Lung (tissue), 12 donors: ENCODE data around the gene BNIP5. TPM values are rescaled to one million over a fixed set of nuclear protein-coding genes. Genes with fewer than 3 reads are reported as not detected.

Experiments
- ATAC-seq: fragments of 200-7000 bp; cut with Tn5 transposase; one replicate; pipeline ENCODE4 v1.9.1; 2020; ENCODE audit warnings: moderate number of reproducible peaks; ENCODE audit not compliant: insufficient read depth, low FRiP score
- DNase-seq, 3 donors: peaks; one replicate each; pipeline ENCODE4 v3.0.0-alpha.2; 2013 to 2017
- H3K27ac ChIP-seq, 2 donors: one replicate each; pipeline ENCODE4 v1.5.1; 2013; ENCODE audit warnings: mild to moderate bottlenecking in 2 of 2, moderate library complexity in 2 of 2, control low read depth in 1 of 2, inconsistent platforms in 1 of 2, low read depth in 1 of 2, low read length in 1 of 2
- H3K27me3 ChIP-seq, 3 donors: one replicate each; pipeline ENCODE4 v1.5.1; 2013; ENCODE audit warnings: low read length in 2 of 3; ENCODE audit not compliant: control insufficient read depth in 3 of 3, insufficient read depth in 3 of 3
- H3K36me3 ChIP-seq, 4 donors: one replicate each; pipeline ENCODE4 v1.5.1; 2013; ENCODE audit warnings: low read length in 4 of 4, mild to moderate bottlenecking in 1 of 4, moderate library complexity in 1 of 4; ENCODE audit not compliant: control insufficient read depth in 4 of 4, insufficient read depth in 4 of 4
- H3K4me1 ChIP-seq, 5 donors: one replicate each; pipeline ENCODE4 v1.5.1; 2013; ENCODE audit warnings: low read length in 5 of 5, mild to moderate bottlenecking in 2 of 5, moderate library complexity in 1 of 5; ENCODE audit not compliant: control insufficient read depth in 5 of 5, insufficient read depth in 5 of 5
- H3K4me3 ChIP-seq: one replicate; pipeline ENCODE4 v1.5.1; 2013; ENCODE audit warnings: mild to moderate bottlenecking, control low read depth, moderate library complexity
- H3K9ac ChIP-seq, 2 donors: one replicate each; pipeline ENCODE4 v1.5.1; 2013; ENCODE audit warnings: low read length in 2 of 2, control low read depth in 1 of 2; ENCODE audit not compliant: insufficient read depth in 1 of 2
- H3K9me3 ChIP-seq, 4 donors: one replicate each; pipeline ENCODE4 v1.5.1; 2013; ENCODE audit warnings: low read length in 3 of 4, mild to moderate bottlenecking in 1 of 4, moderate library complexity in 1 of 4; ENCODE audit not compliant: control insufficient read depth in 4 of 4, insufficient read depth in 3 of 4
- CTCF ChIP-seq: IDR thresholded peaks from 2 replicates; pipeline ENCODE4 v1.5.1; 2012; ENCODE audit warnings: mild to moderate bottlenecking; ENCODE audit errors: control extremely low read depth, extremely low read depth
- WGBS, 2 donors: extraction: QIAGEN DNeasy Blood & Tissue Kit; methylation state at CpG; one replicate each; pipeline ENCODE4 v1.1.7; 2013; 5-methylcytosine and 5-hydroxymethylcytosine counted together
- polyA plus RNA-seq, 2 donors: library from polyadenylated mRNA; stranded (reverse); fragments of 200-250 nt; gene quantifications; one replicate each; pipeline ENCODE4 v1.2.1, GENCODE V29; 2013
- total RNA-seq, 2 donors: library from RNA; depleted of rRNA in 1 of 2; stranded (reverse); fragments of >200 nt in 1 of 2; gene quantifications; one replicate each; pipeline ENCODE4 v1.2.1, GENCODE V29; 2014 to 2021
- donor health status: control.
- donor health status: control.
- donor health status: Bipolar disorder and iron deficiency.
- donor health status: healthy.
- donor health status: DM: yes; HTN: yes; CAD: no.

The BNIP5 gene
- total and polyA plus RNA-seq, 4 donors = 0.02 to 0.09 (median 0.06) TPM; not detected in 1

DNA sequence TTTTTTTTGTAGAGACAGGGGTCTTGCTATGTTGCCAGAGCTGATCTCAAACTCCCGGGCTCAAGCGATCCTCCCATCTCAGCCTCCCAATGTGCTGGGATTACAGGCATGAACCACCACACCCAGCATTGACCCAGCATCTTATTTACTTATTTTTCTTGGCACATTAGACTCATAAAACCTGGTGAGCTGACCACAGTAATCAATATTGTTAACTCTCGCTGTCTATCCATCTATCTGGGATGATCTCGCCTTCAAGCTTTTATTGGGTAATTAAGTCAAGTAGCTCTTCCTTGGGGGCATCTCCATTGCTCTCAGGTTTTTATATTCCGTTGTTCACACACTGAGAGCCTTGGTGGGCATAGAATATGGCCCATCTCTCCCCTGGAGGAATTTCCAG lies 49.8 kb downstream of the BNIP5 start:
- no peaks in the 10 kb centered on the region for H3K36me3 ChIP-seq
- H3K27ac ChIP-seq = no peak overlapping the region
- H3K4me1 ChIP-seq = no peaks in the 10 kb centered on the region
- H3K9me3 ChIP-seq = no peaks in the 10 kb centered on the region
- DNase-seq (no peak), ATAC-seq (no peak)
- H3K9ac ChIP-seq = no peak overlapping the region
- peaks cover 0 to 30% (median 29%) of the 10 kb centered on the region in 3 donors for H3K27me3 ChIP-seq
- WGBS, 2 donors = 74 to 83% methylated on average over 5 of the region's 5 CpGs
- no peak for TF ChIP-seq CTCF
- no peak overlapping the region for H3K4me3 ChIP-seq

DNA sequence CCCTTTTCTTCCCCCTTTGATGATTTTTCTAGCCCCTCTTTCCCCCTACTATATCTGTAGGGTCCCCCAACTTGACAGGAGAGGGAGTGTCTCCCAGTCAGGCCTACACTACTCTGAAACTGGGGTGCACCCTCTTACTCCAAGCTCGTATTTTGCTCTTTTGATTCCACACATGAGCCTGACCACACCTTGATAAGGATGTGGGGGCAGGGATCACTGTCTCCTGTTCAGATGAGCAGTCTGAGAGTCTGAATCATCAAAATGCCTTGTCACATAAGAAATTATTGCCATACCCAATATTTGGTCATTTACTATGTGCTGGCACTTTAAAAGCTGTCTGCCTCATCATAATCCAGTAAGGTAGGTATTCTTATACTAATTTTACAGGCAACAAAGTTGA lies 50.9 kb downstream of the BNIP5 start:
- TF ChIP-seq CTCF = no peak
- H3K9ac ChIP-seq = no peak overlapping the region
- H3K4me3 ChIP-seq = no peak overlapping the region
- ATAC-seq (no peak), DNase-seq (no peak)
- H3K36me3 ChIP-seq = no peaks in the 10 kb centered on the region
- no peaks in the 10 kb centered on the region for H3K4me1 ChIP-seq
- WGBS, 2 donors = 78 to 83% methylated on average over 1 of the region's 1 CpG
- H3K27me3 ChIP-seq = peaks cover 0 to 30% (median 29%) of the 10 kb centered on the region in 3 donors
- no peaks in the 10 kb centered on the region for H3K9me3 ChIP-seq
- H3K27ac ChIP-seq = no peak overlapping the region

DNA sequence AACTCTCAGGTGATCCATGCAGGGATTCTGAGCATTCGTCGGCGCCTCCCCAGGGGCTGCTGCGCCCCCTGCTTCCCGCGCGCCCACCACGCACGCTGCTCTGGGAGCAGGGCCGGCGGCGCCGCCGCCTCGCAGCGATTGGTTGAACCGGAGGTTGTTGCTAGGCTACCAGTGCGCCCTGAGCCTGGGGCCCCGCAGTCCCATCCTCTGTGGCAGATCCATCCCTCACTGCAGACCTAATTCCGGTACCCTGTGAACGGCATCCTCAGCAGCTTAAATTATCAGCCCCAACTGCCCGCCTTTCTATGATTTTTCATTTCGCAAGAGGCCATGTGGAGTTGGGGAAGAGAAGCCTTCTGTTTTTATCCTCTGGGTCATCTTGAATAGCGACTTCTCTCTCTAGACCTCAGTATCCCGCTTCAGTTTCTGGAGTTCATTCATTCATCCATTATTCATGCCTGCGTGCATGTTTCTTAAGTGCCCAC lies 51.5 kb downstream of the BNIP5 start:
- DNase-seq = no peak
- TF ChIP-seq CTCF = no peak
- 12 to 14% methylated on average over 26 of the region's 26 CpGs for WGBS, 2 donors

GRCh38 chr6:36284359-36284758 lies 52.3 kb downstream of the BNIP5 start:
- WGBS, 2 donors = 92 to 95% methylated on average over 1 of the region's 1 CpG
- Histone ChIP-seq H3K9ac (no peak overlapping the region), H3K36me3 (no peaks in the 10 kb centered on the region), H3K4me3 (no peak overlapping the region), H3K9me3 (no peaks in the 10 kb centered on the region), H3K4me1 (no peaks in the 10 kb centered on the region), H3K27ac (no peak overlapping the region), H3K27me3 (peaks cover 0 to 30% (median 29%) of the 10 kb centered on the region in 3 donors)
- DNase-seq (no peak), ATAC-seq (no peak)
- TF ChIP-seq CTCF = no peak

More for the DNA sequence above, 51.5 kb downstream of the BNIP5 start:
- H3K9me3 ChIP-seq = no peaks in the 10 kb centered on the region
- no peak overlapping the region for H3K27ac ChIP-seq
- no peaks in the 10 kb centered on the region for H3K4me1 ChIP-seq
- no peak overlapping the region for H3K4me3 ChIP-seq
- H3K36me3 ChIP-seq = no peaks in the 10 kb centered on the region
- H3K27me3 ChIP-seq = peaks cover 0 to 30% (median 29%) of the 10 kb centered on the region in 3 donors
- no peak for ATAC-seq
- no peak overlapping the region for H3K9ac ChIP-seq
